Lung (tissue), 12 donors: ENCODE results near the gene EFCC1. TPM values are rescaled to one million over a fixed set of nuclear protein-coding genes. Genes with fewer than 3 reads are reported as not detected.

ENCODE experiments used
- ATAC-seq: fragments of 200-7000 bp; cut with Tn5 transposase; one replicate; pipeline ENCODE4 v1.9.1; 2020; ENCODE audit warnings: moderate number of reproducible peaks; ENCODE audit not compliant: insufficient read depth, low FRiP score
- DNase-seq, 3 donors: peaks; one replicate each; pipeline ENCODE4 v3.0.0-alpha.2; 2013 to 2017
- H3K27ac ChIP-seq, 2 donors: one replicate each; pipeline ENCODE4 v1.5.1; 2013; ENCODE audit warnings: mild to moderate bottlenecking in 2 of 2, moderate library complexity in 2 of 2, control low read depth in 1 of 2, inconsistent platforms in 1 of 2, low read depth in 1 of 2, low read length in 1 of 2
- H3K27me3 ChIP-seq, 3 donors: one replicate each; pipeline ENCODE4 v1.5.1; 2013; ENCODE audit warnings: low read length in 2 of 3; ENCODE audit not compliant: control insufficient read depth in 3 of 3, insufficient read depth in 3 of 3
- H3K36me3 ChIP-seq, 4 donors: one replicate each; pipeline ENCODE4 v1.5.1; 2013; ENCODE audit warnings: low read length in 4 of 4, mild to moderate bottlenecking in 1 of 4, moderate library complexity in 1 of 4; ENCODE audit not compliant: control insufficient read depth in 4 of 4, insufficient read depth in 4 of 4
- H3K4me1 ChIP-seq, 5 donors: one replicate each; pipeline ENCODE4 v1.5.1; 2013; ENCODE audit warnings: low read length in 5 of 5, mild to moderate bottlenecking in 2 of 5, moderate library complexity in 1 of 5; ENCODE audit not compliant: control insufficient read depth in 5 of 5, insufficient read depth in 5 of 5
- H3K4me3 ChIP-seq: one replicate; pipeline ENCODE4 v1.5.1; 2013; ENCODE audit warnings: mild to moderate bottlenecking, control low read depth, moderate library complexity
- H3K9ac ChIP-seq, 2 donors: one replicate each; pipeline ENCODE4 v1.5.1; 2013; ENCODE audit warnings: low read length in 2 of 2, control low read depth in 1 of 2; ENCODE audit not compliant: insufficient read depth in 1 of 2
- H3K9me3 ChIP-seq, 4 donors: one replicate each; pipeline ENCODE4 v1.5.1; 2013; ENCODE audit warnings: low read length in 3 of 4, mild to moderate bottlenecking in 1 of 4, moderate library complexity in 1 of 4; ENCODE audit not compliant: control insufficient read depth in 4 of 4, insufficient read depth in 3 of 4
- CTCF ChIP-seq: IDR thresholded peaks from 2 replicates; pipeline ENCODE4 v1.5.1; 2012; ENCODE audit warnings: mild to moderate bottlenecking; ENCODE audit errors: control extremely low read depth, extremely low read depth
- WGBS, 2 donors: extraction: QIAGEN DNeasy Blood & Tissue Kit; methylation state at CpG; one replicate each; pipeline ENCODE4 v1.1.7; 2013; 5-methylcytosine and 5-hydroxymethylcytosine counted together
- polyA plus RNA-seq, 2 donors: library from polyadenylated mRNA; stranded (reverse); fragments of 200-250 nt; gene quantifications; one replicate each; pipeline ENCODE4 v1.2.1, GENCODE V29; 2013
- total RNA-seq, 2 donors: library from RNA; depleted of rRNA in 1 of 2; stranded (reverse); fragments of >200 nt in 1 of 2; gene quantifications; one replicate each; pipeline ENCODE4 v1.2.1, GENCODE V29; 2014 to 2021
- donor health status: control.
- donor health status: control.
- donor health status: Bipolar disorder and iron deficiency.
- donor health status: healthy.
- donor health status: DM: yes; HTN: yes; CAD: no.

EFCC1 gene
- total and polyA plus RNA-seq, 4 donors = 3.2 to 10.0 (median 6.3) TPM

GRCh38 chr3:128996726-128997125, 4.4 kb upstream of the EFCC1 start:
- H3K4me1 ChIP-seq = peaks cover 0 to 34% (median 4%) of the 10 kb centered on the region in 5 donors
- WGBS, 2 donors = 51 to 74% methylated on average over 5 of the region's 5 CpGs
- DNase-seq (no peak), ATAC-seq (no peak)
- no peaks in the 10 kb centered on the region for H3K9me3 ChIP-seq
- H3K27me3 ChIP-seq = peaks cover 0 to 15% (median 8%) of the 10 kb centered on the region in 3 donors
- no peak overlapping the region for H3K9ac ChIP-seq
- H3K36me3 ChIP-seq = no peaks in the 10 kb centered on the region
- H3K4me3 ChIP-seq = no peak overlapping the region
- no peak for TF ChIP-seq CTCF
- H3K27ac ChIP-seq = no peak overlapping the region

- no peak for TF ChIP-seq CTCF
- H3K9me3 ChIP-seq = peaks cover 0 to 2% (median 0%) of the 10 kb centered on the region in 4 donors
- peaks cover 0 to 19% (median 12%) of the 10 kb centered on the region in 3 donors for H3K27me3 ChIP-seq
- H3K36me3 ChIP-seq = no peaks in the 10 kb centered on the region
- H3K4me3 ChIP-seq = no peak overlapping the region
- no peak overlapping the region for H3K27ac ChIP-seq
- DNase-seq = no peak
- H3K9ac ChIP-seq = no peak overlapping the region
- no peak for ATAC-seq
- WGBS, 2 donors = 51 to 68% methylated on average over 4 of the region's 4 CpGs
- peaks cover 0 to 38% (median 4%) of the 10 kb centered on the region in 5 donors for H3K4me1 ChIP-seq
These were observed 3.5 kb upstream of the EFCC1 start for GRCh38 chr3:128997486-128998133.

- DNase-seq (no peak), ATAC-seq (no peak)
- no peak for TF ChIP-seq CTCF
- H3K36me3 ChIP-seq = no peaks in the 10 kb centered on the region
- 20 to 46% methylated on average over 3 of the region's 3 CpGs for WGBS, 2 donors
- H3K27me3 ChIP-seq = peaks cover 0 to 27% (median 21%) of the 10 kb centered on the region in 3 donors
- peaks cover 0 to 6% (median 0%) of the 10 kb centered on the region in 4 donors for H3K9me3 ChIP-seq
- H3K4me1 ChIP-seq = peaks cover 0 to 40% (median 6%) of the 10 kb centered on the region in 5 donors
- no peak overlapping the region for H3K4me3 ChIP-seq
- no peak overlapping the region for H3K27ac ChIP-seq
- no peak overlapping the region for H3K9ac ChIP-seq
These were observed 2.5 kb upstream of the EFCC1 start for GRCh38 chr3:128998561-128998960.
